Measurements from ENCODE around the gene BACH2.

- TF ChIP-seq CTCF (optimal IDR thresholded peaks at IDR 0.05 in 1 of 3, IDR thresholded peaks at IDR 0.05 in 1 of 3, conservative IDR thresholded peaks at IDR 0.05 in 1 of 3; ENCODE audit: extremely low read depth in 1 of 3, insufficient read depth in 2 of 3, low read length in 3 of 3) (no peak), EZH2 (IDR thresholded peaks at IDR 0.05; ENCODE audit: low read length) (no peak)
Observed at GRCh38 chr6:90038961-90039653, 257.5 kb downstream of the BACH2 start.

Data from keratinocyte (primary cell).